ENCODE results near the gene MEF2B. TPM values are rescaled to one million over a fixed set of nuclear protein-coding genes. Genes with fewer than 3 reads are reported as not detected.

The MEF2B gene
- total and polyA plus RNA-seq, 2 experiments from 2014 or later: 7.4 to 8.3 TPM

- peaks cover 14% of the 10 kb centered on the region for H3K27me3 Mint-ChIP-seq (ENCODE audit: insufficient read depth, low read depth, poor library complexity)
- Histone ChIP-seq H3K4me1 (ENCODE audit: insufficient read depth) (peaks cover 16% of the 10 kb centered on the region), H3K27me3 (ENCODE audit: insufficient read depth) (no peaks in the 10 kb centered on the region), H3K4me3 (no peak overlapping the region), H3F3A (replicated peaks; ENCODE audit: low read depth) (0 out of 2 replicates have a peak, but pooled peaks cover 1% of the 10 kb centered on the region), H3K27ac (ENCODE audit: low read depth) (no peak overlapping the region), H4K20me1 (replicated peaks; ENCODE audit: insufficient read depth) (no peaks in the 10 kb centered on the region), H2AFZ (no peak overlapping the region), H3K9me2 (ENCODE audit: insufficient read depth) (no peaks in the 10 kb centered on the region), H3K36me3 (ENCODE audit: insufficient read depth) (no peaks in the 10 kb centered on the region), H3K79me2 (replicated peaks; ENCODE audit: insufficient read depth) (no peaks in the 10 kb centered on the region), H3K4me2 (no peak overlapping the region)
- no peak for DNase-seq (ENCODE audit: low spot score)
- no peak overlapping the region for H3K27ac Mint-ChIP-seq
- H3K36me3 Mint-ChIP-seq (ENCODE audit: low read depth): peaks cover 4% of the 10 kb centered on the region; the same call in 1 of the 3 replicates
- H3K4me3 Mint-ChIP-seq: no peak overlapping the region
- peaks cover 15% of the 10 kb centered on the region for H3K4me1 Mint-ChIP-seq
- H3K9me3 Mint-ChIP-seq: peaks cover 3% of the 10 kb centered on the region
- TF ChIP-seq, protein P1, sequence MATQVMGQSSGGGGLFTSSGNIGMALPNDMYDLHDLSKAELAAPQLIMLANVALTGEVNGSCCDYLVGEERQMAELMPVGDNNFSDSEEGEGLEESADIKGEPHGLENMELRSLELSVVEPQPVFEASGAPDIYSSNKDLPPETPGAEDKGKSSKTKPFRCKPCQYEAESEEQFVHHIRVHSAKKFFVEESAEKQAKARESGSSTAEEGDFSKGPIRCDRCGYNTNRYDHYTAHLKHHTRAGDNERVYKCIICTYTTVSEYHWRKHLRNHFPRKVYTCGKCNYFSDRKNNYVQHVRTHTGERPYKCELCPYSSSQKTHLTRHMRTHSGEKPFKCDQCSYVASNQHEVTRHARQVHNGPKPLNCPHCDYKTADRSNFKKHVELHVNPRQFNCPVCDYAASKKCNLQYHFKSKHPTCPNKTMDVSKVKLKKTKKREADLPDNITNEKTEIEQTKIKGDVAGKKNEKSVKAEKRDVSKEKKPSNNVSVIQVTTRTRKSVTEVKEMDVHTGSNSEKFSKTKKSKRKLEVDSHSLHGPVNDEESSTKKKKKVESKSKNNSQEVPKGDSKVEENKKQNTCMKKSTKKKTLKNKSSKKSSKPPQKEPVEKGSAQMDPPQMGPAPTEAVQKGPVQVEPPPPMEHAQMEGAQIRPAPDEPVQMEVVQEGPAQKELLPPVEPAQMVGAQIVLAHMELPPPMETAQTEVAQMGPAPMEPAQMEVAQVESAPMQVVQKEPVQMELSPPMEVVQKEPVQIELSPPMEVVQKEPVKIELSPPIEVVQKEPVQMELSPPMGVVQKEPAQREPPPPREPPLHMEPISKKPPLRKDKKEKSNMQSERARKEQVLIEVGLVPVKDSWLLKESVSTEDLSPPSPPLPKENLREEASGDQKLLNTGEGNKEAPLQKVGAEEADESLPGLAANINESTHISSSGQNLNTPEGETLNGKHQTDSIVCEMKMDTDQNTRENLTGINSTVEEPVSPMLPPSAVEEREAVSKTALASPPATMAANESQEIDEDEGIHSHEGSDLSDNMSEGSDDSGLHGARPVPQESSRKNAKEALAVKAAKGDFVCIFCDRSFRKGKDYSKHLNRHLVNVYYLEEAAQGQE (IDR thresholded peaks at IDR 0.05; ENCODE audit: unreplicated experiment): no peak
- TF ChIP-seq ZNF331 (CRISPR knock-in tag; IDR thresholded peaks at IDR 0.05; ENCODE audit: low read depth) (no peak), JUNB (IDR thresholded peaks at IDR 0.05; ENCODE audit: unreplicated experiment) (no peak), ETS1 (IDR thresholded peaks at IDR 0.05) (no peak), CREB1 (CRISPR knock-in tag; IDR thresholded peaks at IDR 0.05; ENCODE audit: low read depth) (no peak), EZH2phosphoT487 (IDR thresholded peaks at IDR 0.05; ENCODE audit: unreplicated experiment) (no peak), STAT1 (IDR thresholded peaks at IDR 0.05; ENCODE audit: unreplicated experiment) (no peak), ZNF114 (CRISPR knock-in tag; IDR thresholded peaks at IDR 0.05) (no peak), NANOG (IDR thresholded peaks at IDR 0.05; ENCODE audit: borderline replicate concordance) (no peak), EZH2 (IDR thresholded peaks at IDR 0.05; ENCODE audit: low read depth, unreplicated experiment) (no peak), POLR2AphosphoS5 (IDR thresholded peaks at IDR 0.05; ENCODE audit: low read depth) (no peak), ZNF462 (CRISPR knock-in tag; IDR thresholded peaks at IDR 0.05) (no peak)
- TF ChIP-seq, protein P2, sequence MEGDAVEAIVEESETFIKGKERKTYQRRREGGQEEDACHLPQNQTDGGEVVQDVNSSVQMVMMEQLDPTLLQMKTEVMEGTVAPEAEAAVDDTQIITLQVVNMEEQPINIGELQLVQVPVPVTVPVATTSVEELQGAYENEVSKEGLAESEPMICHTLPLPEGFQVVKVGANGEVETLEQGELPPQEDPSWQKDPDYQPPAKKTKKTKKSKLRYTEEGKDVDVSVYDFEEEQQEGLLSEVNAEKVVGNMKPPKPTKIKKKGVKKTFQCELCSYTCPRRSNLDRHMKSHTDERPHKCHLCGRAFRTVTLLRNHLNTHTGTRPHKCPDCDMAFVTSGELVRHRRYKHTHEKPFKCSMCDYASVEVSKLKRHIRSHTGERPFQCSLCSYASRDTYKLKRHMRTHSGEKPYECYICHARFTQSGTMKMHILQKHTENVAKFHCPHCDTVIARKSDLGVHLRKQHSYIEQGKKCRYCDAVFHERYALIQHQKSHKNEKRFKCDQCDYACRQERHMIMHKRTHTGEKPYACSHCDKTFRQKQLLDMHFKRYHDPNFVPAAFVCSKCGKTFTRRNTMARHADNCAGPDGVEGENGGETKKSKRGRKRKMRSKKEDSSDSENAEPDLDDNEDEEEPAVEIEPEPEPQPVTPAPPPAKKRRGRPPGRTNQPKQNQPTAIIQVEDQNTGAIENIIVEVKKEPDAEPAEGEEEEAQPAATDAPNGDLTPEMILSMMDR (conservative IDR thresholded peaks at IDR 0.05; ENCODE audit: low read depth in 2 of 2): no peak
- ATAC-seq: no peak
Measured at GRCh38 chr19:19162495-19162894, 7.6 kb downstream of the MEF2B start.
